Endothelial cell of umbilical vein (primary cell): Measurements from ENCODE around the gene LARGE1.

Experiments
- EZH2 ChIP-seq: IDR thresholded peaks from 2 replicates; pipeline ENCODE4 v1.6.1; 2012; ENCODE audit warnings: borderline replicate concordance, low read depth, mild to moderate bottlenecking, moderate library complexity, low read length, inconsistent platforms; ENCODE audit not compliant: severe bottlenecking
- FOS ChIP-seq: IDR thresholded peaks from 2 replicates; pipeline ENCODE4 v1.6.1; 2011; ENCODE audit warnings: mild to moderate bottlenecking, low read length, moderate library complexity, borderline replicate concordance; ENCODE audit not compliant: insufficient read depth
- JUN ChIP-seq: IDR thresholded peaks from 2 replicates; pipeline ENCODE4 v1.6.1; 2011; ENCODE audit warnings: borderline replicate concordance, low read depth; ENCODE audit not compliant: insufficient read length, insufficient read depth
- MAX ChIP-seq: IDR thresholded peaks from 2 replicates; pipeline ENCODE4 v1.6.1; 2011; ENCODE audit not compliant: insufficient read depth, insufficient read length
- POLR2A ChIP-seq: IDR thresholded peaks from 2 replicates; pipeline ENCODE4 v1.6.1; 2012; ENCODE audit warnings: low read depth, mild to moderate bottlenecking, control low read depth, low read length
- POLR2AphosphoS5 ChIP-seq: IDR thresholded peaks from 2 replicates; pipeline ENCODE4 v1.6.1; 2012; ENCODE audit warnings: low read depth, mild to moderate bottlenecking, control low read depth, low read length, moderate library complexity; ENCODE audit not compliant: insufficient read depth
- TF ChIP-seq, protein P1 (sequence below), 2 donors: IDR thresholded peaks; 1 replicate in 1 of 2; 2 replicates in 1 of 2; pipeline ENCODE4 v1.5.1; 2011; ENCODE audit warnings: low read length in 2 of 2, mild to moderate bottlenecking in 2 of 2, moderate library complexity in 2 of 2, control low read depth in 1 of 2, inconsistent platforms in 1 of 2, low read depth in 1 of 2; ENCODE audit not compliant: insufficient read depth in 1 of 2; ENCODE audit errors: extremely low read depth in 1 of 2

- no peak for TF ChIP-seq POLR2AphosphoS5
- TF ChIP-seq, protein P1, sequence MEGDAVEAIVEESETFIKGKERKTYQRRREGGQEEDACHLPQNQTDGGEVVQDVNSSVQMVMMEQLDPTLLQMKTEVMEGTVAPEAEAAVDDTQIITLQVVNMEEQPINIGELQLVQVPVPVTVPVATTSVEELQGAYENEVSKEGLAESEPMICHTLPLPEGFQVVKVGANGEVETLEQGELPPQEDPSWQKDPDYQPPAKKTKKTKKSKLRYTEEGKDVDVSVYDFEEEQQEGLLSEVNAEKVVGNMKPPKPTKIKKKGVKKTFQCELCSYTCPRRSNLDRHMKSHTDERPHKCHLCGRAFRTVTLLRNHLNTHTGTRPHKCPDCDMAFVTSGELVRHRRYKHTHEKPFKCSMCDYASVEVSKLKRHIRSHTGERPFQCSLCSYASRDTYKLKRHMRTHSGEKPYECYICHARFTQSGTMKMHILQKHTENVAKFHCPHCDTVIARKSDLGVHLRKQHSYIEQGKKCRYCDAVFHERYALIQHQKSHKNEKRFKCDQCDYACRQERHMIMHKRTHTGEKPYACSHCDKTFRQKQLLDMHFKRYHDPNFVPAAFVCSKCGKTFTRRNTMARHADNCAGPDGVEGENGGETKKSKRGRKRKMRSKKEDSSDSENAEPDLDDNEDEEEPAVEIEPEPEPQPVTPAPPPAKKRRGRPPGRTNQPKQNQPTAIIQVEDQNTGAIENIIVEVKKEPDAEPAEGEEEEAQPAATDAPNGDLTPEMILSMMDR (IDR thresholded peaks at IDR 0.05; ENCODE audit: extremely low read depth in 1 of 2, insufficient read depth in 1 of 2, low read depth in 1 of 2, low read length in 2 of 2) = no peak
- no peak for TF ChIP-seq POLR2A
- TF ChIP-seq EZH2 = no peak
- TF ChIP-seq MAX = no peak
- no peak for TF ChIP-seq FOS
- no peak for TF ChIP-seq JUN
These were observed 279.4 kb downstream of the LARGE1 start for GRCh38 chr22:33640900-33641299.
